ENCODE data around the gene CD53.

GRCh38 chr1:110888641-110889040, 15.7 kb downstream of the CD53 start:
- no peak for TF ChIP-seq POLR2AphosphoS5 (IDR thresholded peaks at IDR 0.05)
- TF ChIP-seq CTCF (IDR thresholded peaks at IDR 0.05): no peak
- TF ChIP-seq EP300 (IDR thresholded peaks at IDR 0.05): no peak
- no peak for TF ChIP-seq POLR2A (IDR thresholded peaks at IDR 0.05)
